ENCODE data around the gene TPH2.
A peak's percentile ranks its signal among the peaks of the same experiment; 100 is the strongest.

The TPH2 gene

DNA sequence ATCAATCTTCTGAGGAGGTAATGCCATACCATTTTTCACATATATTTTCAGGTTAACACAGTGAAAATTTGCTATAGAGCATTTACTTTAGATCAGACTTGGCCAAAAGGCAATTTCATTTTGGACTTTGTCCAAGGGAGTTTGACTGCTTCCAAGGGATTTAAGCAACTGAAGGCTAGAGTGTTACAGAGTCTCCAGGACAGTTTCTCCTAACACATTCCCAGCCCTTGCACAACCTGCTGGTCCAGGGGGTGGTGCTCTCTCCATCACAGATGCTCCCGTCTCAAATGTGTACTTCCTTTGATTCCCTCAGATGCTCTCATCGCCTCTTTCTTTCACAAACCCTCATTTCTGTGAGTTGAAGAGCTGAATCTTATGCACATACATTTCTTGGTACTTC, 143.1 kb downstream of the TPH2 start:
- DNase-seq, result no peak
- TF ChIP-seq, protein P1, sequence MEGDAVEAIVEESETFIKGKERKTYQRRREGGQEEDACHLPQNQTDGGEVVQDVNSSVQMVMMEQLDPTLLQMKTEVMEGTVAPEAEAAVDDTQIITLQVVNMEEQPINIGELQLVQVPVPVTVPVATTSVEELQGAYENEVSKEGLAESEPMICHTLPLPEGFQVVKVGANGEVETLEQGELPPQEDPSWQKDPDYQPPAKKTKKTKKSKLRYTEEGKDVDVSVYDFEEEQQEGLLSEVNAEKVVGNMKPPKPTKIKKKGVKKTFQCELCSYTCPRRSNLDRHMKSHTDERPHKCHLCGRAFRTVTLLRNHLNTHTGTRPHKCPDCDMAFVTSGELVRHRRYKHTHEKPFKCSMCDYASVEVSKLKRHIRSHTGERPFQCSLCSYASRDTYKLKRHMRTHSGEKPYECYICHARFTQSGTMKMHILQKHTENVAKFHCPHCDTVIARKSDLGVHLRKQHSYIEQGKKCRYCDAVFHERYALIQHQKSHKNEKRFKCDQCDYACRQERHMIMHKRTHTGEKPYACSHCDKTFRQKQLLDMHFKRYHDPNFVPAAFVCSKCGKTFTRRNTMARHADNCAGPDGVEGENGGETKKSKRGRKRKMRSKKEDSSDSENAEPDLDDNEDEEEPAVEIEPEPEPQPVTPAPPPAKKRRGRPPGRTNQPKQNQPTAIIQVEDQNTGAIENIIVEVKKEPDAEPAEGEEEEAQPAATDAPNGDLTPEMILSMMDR (IDR thresholded peaks at IDR 0.05; ENCODE audit: low read depth, low read length), result 0 out of 2 replicates have a peak, but pooled peaks have one; percentile 7
- Histone ChIP-seq H3K4me3 (ENCODE audit: low read depth, low read length) (no peak overlapping the region), H3K9me3 (ENCODE audit: severe bottlenecking) (no peaks in the 10 kb centered on the region), H3K27me3 (ENCODE audit: insufficient read depth, low read depth, severe bottlenecking) (no peaks in the 10 kb centered on the region), H3K36me3 (no peaks in the 10 kb centered on the region), H3K27ac (no peak overlapping the region)

All from WERI-Rb-1 (cell line).